SJCRH30 (cell line): ENCODE results near the gene TMEM39A. TPM values are rescaled to one million over a fixed set of nuclear protein-coding genes. Genes with fewer than 3 reads are reported as not detected.
A peak's percentile ranks its signal among the peaks of the same experiment; 100 is the strongest.

Source experiments
- DNase-seq, 2 experiments: peaks; one replicate each; pipeline ENCODE4 v3.0.0-alpha.2; 2015 to 2020
- H3K27ac ChIP-seq: fragments of 250-450 bp; sonication (Bioruptor Pico); 2 replicates; pipeline ENCODE4 v1.5.1; 2020; ENCODE audit warnings: mild to moderate bottlenecking, moderate library complexity
- H3K27me3 ChIP-seq: fragments of 250-450 bp; sonication (Bioruptor Pico); 2 replicates; pipeline ENCODE4 v1.5.1; 2020; ENCODE audit warnings: mild to moderate bottlenecking, moderate library complexity
- H3K36me3 ChIP-seq: fragments of 250-450 bp; sonication (Bioruptor Pico); 2 replicates; pipeline ENCODE4 v1.5.1; 2020; ENCODE audit warnings: mild to moderate bottlenecking, moderate library complexity
- H3K4me1 ChIP-seq: fragments of 250-450 bp; sonication (Bioruptor Pico); 2 replicates; pipeline ENCODE4 v1.5.1; 2020; ENCODE audit warnings: mild to moderate bottlenecking, moderate library complexity
- H3K4me3 ChIP-seq: fragments of 250-450 bp; sonication (Bioruptor Pico); 2 replicates; pipeline ENCODE4 v1.5.1; 2020; ENCODE audit warnings: mild to moderate bottlenecking, moderate library complexity
- H3K9me3 ChIP-seq: fragments of 250-450 bp; sonication (Bioruptor Pico); replicated peaks from 2 replicates; pipeline ENCODE4 v1.5.1; 2020; ENCODE audit warnings: mild to moderate bottlenecking, moderate library complexity
- total RNA-seq: library from RNA; depleted of rRNA; stranded (reverse); fragments of >200 nt; shearing (Covaris generic); gene quantifications from 2 replicates; pipeline ENCODE4 v1.2.3, GENCODE V29; 2014

The TMEM39A gene
- total RNA-seq, 1 experiment from 2014 or later, result 38.7 TPM

DNA sequence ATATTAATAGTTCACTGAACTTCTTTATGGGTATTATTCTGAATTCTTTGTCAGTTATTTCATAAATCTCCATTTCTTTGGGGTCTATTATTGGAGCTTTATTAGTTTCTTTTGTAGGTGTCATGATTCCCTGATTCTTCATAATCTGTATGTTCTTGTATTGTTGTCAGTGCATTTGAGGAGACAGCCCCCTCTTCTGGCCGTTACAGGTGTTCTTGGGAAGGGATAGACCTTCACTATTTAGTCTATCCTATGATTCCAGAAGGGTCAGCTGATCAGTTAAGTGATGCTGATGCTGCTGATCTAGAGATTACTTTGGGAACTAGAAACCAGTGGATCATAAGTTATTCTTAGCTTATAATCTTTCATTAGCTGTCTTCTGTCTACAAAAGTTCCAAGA, 34.9 kb downstream of the TMEM39A start:
- H3K27me3 ChIP-seq, result no peaks in the 10 kb centered on the region
- H3K9me3 ChIP-seq, result peaks cover 22% of the 10 kb centered on the region
- no peak overlapping the region for H3K4me3 ChIP-seq
- no peak overlapping the region for H3K27ac ChIP-seq
- no peaks in the 10 kb centered on the region for H3K4me1 ChIP-seq
- H3K36me3 ChIP-seq, result peaks cover 55% of the 10 kb centered on the region
- peak; percentile 25 to 39 for DNase-seq

DNA sequence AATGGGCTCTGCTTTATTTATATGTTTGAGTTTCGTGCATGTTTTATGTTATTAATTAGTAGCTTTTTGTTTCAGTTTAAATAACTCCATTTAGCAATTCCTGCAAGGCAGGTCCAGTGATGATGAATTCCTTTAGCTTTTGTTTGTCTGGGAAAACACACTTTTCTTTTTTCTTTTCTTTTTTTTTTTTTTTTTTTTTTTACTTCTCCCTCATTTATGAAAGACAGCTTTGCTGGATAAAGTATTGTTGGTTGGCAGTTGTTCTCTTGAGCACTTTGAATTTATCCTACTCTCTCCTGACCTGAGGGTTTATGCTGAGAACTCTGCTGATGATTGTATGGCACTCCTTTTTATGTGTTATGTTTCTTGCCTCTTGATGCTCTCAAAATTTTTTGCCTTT, 35.7 kb downstream of the TMEM39A start:
- Histone ChIP-seq H3K36me3 (peaks cover 47% of the 10 kb centered on the region), H3K9me3 (peaks cover 22% of the 10 kb centered on the region), H3K27ac (no peak overlapping the region), H3K27me3 (no peaks in the 10 kb centered on the region), H3K4me1 (no peaks in the 10 kb centered on the region), H3K4me3 (no peak overlapping the region)
- peak in 1 of 2 experiments; percentile 31 for DNase-seq

DNA sequence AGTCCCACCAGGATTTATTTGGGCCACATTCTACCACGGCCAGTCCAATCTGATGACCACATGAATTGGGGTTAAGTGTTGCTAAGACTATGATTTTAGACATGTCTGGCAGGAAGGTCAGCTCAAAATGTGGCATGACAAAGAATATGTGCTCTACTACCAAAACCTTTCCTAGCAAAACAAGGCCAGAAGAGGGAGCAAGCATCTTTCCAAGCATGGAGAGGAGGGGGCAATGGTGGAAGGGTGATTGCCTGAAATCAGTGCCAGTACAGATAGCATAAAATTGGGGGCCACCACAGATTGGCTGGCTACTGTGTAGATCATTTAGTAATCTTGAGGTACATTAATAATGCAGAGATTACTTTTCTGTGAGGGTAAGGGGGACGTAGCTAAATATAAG, 43.2 kb downstream of the TMEM39A start:
- Histone ChIP-seq H3K27me3 (no peaks in the 10 kb centered on the region), H3K4me3 (no peak overlapping the region), H3K9me3 (no peaks in the 10 kb centered on the region), H3K36me3 (no peaks in the 10 kb centered on the region), H3K27ac (no peak overlapping the region), H3K4me1 (no peaks in the 10 kb centered on the region)
- peak in 1 of 2 experiments; percentile 47 for DNase-seq

DNA sequence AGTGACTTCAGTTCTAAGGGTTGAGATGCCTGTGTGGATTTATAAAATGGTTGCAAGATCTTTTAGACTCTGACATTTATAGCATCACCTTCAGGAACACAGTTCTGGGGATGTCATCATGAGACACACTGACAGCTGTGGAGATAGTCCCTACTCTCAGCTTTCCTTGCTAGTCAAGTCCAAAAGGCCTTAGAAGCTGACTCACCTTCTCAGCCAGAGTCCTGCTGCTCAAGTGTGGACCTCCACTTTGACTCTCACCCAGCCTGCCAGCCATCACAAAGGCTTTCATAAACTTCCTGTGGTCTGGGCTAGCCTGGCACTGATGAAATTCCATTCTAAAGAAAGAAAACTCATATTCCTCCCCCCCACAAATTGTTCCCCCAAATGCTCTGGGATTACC, 44.8 kb downstream of the TMEM39A start:
- peak; percentile 16 to 26 for DNase-seq
- Histone ChIP-seq H3K27ac (no peak overlapping the region), H3K4me1 (no peaks in the 10 kb centered on the region)

DNA sequence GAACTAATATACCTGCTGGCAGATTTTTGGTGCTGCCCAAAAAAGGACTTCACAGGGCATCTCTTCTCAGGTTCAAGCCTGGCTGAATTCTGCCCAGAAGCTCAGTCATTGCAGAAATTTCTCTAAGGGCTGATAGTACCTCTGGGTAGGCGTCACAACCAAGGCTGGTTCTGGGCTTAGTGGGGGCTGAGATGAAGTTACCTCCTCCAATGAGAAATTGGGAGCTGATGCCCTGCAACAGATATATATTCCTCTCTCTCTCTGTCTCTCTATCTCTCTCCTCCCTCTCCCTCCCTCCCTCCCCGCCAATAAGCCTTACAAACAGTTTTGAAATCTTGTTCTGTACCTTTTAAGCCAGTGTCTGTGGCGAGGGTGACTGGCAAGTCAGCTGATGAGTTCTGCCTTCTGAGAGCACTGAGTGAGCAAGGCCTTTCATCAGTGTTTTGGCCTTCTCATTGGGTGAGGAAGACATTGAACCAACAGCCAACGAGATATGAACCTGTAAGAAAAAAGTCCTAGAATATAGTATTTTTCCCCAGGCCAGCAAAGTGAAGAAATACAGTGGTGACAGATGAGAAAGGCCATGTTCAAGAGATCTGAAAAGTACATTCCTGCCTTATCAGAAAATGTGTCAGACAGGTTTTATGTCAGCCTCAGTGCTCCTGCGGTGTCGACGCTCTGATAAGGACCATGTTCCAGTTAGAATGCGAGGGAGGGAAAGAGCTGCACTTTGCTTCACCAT, 45.5 kb downstream of the TMEM39A start:
- Histone ChIP-seq H3K4me1 (no peaks in the 10 kb centered on the region), H3K9me3 (no peaks in the 10 kb centered on the region), H3K36me3 (peaks cover 7% of the 10 kb centered on the region; the same call in 1 of the 2 replicates), H3K27ac (no peak overlapping the region), H3K27me3 (no peaks in the 10 kb centered on the region), H3K4me3 (no peak overlapping the region)
- no peak for DNase-seq

More for the DNA sequence above, 44.8 kb downstream of the TMEM39A start:
- H3K4me3 ChIP-seq, result no peak overlapping the region
- peaks cover 6% of the 10 kb centered on the region; the same call in 1 of the 2 replicates for H3K36me3 ChIP-seq
- H3K27me3 ChIP-seq, result no peaks in the 10 kb centered on the region
- no peaks in the 10 kb centered on the region for H3K9me3 ChIP-seq

DNA sequence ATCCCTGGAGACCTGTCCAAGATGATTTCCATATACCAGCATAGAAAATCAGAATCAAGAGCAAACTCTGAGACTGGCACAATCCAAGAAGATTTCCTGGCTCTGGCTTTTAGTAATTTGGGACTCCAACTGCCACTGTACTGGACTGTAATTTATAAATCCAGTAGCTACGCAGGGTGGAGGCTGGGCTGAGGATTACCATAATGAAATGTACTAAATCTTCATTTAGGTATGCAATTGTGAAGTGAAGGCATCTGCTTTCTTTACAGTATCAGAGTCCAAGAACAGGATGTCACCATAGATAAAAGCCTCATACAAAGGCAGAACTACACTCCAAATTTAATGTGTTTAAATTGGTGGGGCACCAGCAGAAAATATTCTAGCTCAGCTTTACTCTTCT, 46.5 kb downstream of the TMEM39A start:
- Histone ChIP-seq H3K4me1 (no peaks in the 10 kb centered on the region), H3K9me3 (no peaks in the 10 kb centered on the region), H3K27ac (no peak overlapping the region), H3K27me3 (no peaks in the 10 kb centered on the region), H3K36me3 (peaks cover 7% of the 10 kb centered on the region; the same call in 1 of the 2 replicates), H3K4me3 (no peak overlapping the region)
- DNase-seq, result no peak

DNA sequence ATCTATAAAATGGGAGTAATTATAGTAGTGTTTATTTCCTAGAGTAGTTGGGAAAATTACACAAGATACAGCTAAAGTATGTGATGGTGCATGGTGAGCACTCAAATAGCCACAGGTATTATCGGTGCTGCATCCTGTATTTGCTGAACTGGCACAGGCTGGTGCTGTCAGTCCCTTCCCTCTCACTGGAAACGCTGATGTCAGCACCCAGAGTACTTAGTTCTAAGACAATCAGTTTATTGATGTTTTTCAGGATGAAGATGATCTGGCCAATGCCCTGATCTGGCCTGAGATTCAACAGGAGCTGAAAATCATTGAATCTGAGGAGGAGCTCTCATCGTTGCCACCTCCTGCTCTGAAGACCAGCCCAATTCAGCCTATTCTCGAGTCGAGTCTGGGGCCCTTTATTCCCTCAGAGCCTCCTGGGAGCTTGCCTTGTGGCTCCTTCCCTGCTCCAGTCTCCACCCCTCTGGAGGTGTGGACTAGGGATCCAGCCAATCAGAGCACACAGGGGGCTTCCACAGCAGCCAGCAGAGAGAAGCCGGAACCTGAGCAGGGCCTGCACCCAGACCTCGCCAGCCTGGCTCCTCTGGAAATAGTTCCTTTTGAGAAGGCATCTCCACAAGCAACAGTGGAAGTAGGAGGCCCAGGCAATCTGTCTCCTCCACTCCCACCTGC, 49.7 kb downstream of the TMEM39A start:
- peaks cover 12% of the 10 kb centered on the region; the same call in 1 of the 2 replicates for H3K36me3 ChIP-seq
- DNase-seq, result no peak
- no peak overlapping the region for H3K27ac ChIP-seq

DNA sequence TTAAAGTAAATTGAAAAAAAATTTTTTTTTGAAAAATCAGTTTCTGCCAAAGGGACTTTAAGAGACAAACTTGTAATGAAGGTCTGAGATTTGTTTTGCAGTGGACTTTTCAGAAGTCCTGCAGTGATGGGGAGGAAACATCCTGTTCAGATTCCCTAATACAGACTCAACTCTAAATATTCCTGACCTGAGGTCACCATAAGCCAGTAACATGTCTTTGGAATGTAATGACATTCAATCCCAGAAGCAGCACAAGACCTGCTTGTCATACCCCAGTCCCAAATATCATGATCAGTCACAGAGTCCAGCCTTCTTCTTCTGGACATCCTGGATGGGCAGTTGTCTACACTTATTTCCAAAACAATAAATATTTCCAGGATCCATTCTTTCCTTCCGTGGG, 53.6 kb downstream of the TMEM39A start:
- Histone ChIP-seq H3K27me3 (no peaks in the 10 kb centered on the region), H3K4me1 (no peaks in the 10 kb centered on the region), H3K4me3 (no peak overlapping the region), H3K9me3 (no peaks in the 10 kb centered on the region), H3K27ac (no peak overlapping the region), H3K36me3 (peaks cover 14% of the 10 kb centered on the region; the same call in 1 of the 2 replicates)
- no peak for DNase-seq

More for the DNA sequence above, 49.7 kb downstream of the TMEM39A start:
- no peaks in the 10 kb centered on the region for H3K9me3 ChIP-seq
- H3K4me3 ChIP-seq, result no peak overlapping the region
- H3K27me3 ChIP-seq, result no peaks in the 10 kb centered on the region
- no peaks in the 10 kb centered on the region for H3K4me1 ChIP-seq

DNA sequence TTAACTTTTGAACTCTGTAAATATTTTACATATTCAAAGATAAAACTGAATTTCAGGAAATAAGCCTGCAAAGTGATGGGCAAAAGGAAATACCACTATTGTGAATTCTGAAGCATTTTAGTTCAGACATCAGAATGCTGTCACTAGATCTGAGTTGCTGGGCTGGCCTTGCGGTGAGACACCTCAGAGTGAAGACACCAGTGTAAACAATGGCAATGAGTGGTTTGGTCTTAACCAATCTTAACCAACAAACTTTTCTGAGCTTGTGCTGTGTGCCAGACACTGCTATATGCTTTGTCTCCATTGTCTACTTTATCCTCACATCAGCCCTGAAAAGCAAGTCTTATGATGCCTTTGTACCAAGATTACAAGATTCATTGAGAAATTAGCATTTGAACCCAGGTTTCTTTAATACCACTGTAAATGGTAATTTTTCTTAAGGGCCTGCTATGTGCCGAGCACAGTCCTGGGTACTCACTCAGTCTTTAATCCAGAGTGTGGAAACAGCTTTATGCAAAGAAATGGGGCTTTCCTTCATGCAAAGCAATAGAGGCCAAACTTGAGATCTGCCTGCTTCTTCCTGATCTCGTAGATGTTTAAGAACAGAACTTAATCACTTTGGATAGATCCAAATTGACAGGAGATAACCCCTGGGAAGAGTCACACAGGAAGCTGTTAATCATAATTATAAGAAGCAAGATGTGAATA, 55.0 kb downstream of the TMEM39A start:
- H3K27ac ChIP-seq, result no peak overlapping the region
- no peaks in the 10 kb centered on the region for H3K27me3 ChIP-seq
- DNase-seq, result no peak
- no peaks in the 10 kb centered on the region for H3K9me3 ChIP-seq
- no peak overlapping the region for H3K4me3 ChIP-seq
- peaks cover 7% of the 10 kb centered on the region; the same call in 1 of the 2 replicates for H3K36me3 ChIP-seq
- H3K4me1 ChIP-seq, result no peaks in the 10 kb centered on the region

DNA sequence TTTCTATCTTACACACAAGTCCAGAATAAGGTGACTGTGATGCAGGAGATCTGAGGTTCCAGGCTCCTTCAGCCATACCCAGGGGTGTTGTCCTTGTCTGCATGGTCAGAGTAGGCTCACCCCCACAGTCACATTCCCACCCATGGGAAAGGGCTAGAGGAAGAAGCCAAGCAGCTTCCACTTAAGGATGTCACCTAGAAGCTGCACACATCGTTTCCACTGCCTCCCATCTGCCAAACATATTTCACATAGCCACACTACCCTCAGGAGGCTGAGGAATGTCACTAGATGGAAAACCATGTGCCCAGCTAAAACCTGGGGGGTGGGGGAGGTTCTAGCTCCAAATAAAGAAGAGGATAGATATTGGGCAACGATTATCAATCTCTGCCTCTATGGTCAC, 58.1 kb downstream of the TMEM39A start:
- H3K9me3 ChIP-seq, result no peaks in the 10 kb centered on the region
- no peak for DNase-seq
- no peaks in the 10 kb centered on the region for H3K27me3 ChIP-seq
- H3K36me3 ChIP-seq, result peaks cover 18% of the 10 kb centered on the region
- no peaks in the 10 kb centered on the region for H3K4me1 ChIP-seq
- no peak overlapping the region for H3K4me3 ChIP-seq
- no peak overlapping the region for H3K27ac ChIP-seq

DNA sequence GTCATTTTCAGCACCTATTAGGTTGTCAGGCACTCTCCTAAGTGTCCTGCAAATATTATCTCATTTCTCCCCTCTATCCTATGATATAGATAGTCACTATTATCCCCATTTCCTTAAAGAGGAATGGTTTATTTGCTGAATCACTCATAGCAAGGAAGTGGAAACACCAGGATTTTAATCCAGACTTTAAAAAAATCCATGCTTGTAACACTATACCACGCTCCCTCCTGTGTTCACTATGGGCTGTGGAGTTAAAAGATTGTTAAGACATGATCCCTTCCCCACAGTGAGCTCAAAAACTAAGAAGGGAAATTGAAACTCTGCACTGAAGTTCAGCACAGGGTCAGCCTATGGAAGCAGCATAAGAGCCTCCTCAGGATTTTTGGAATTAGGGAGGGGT, 60.2 kb downstream of the TMEM39A start:
- no peaks in the 10 kb centered on the region for H3K4me1 ChIP-seq
- no peaks in the 10 kb centered on the region for H3K27me3 ChIP-seq
- H3K27ac ChIP-seq, result no peak overlapping the region
- H3K4me3 ChIP-seq, result no peak overlapping the region
- peak in 1 of 2 experiments; percentile 42 for DNase-seq
- no peaks in the 10 kb centered on the region for H3K9me3 ChIP-seq
- H3K36me3 ChIP-seq, result peaks cover 24% of the 10 kb centered on the region

DNA sequence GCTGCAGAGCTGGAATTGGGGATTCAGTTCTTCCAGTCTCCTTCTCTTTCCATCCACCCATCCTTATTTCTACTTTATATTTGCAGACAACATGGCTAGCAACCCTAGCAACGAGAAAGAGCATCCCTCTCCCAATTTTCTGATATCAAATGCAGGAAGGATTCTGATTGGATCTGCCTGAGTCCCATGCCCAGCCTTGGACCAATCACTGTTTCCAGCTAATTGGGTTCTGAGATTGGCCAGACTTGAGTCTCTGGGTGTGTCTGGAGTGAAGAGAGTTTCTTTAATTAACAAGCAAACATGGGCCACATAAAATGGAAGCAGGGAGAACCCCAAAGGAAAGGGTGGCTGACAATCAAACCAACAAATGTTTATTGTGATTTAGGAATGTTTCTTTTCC, 60.6 kb downstream of the TMEM39A start:
- Histone ChIP-seq H3K27ac (no peak overlapping the region), H3K4me3 (no peak overlapping the region), H3K9me3 (no peaks in the 10 kb centered on the region; the same call in 1 of the 2 replicates), H3K36me3 (peaks cover 24% of the 10 kb centered on the region), H3K4me1 (no peaks in the 10 kb centered on the region), H3K27me3 (no peaks in the 10 kb centered on the region)
- no peak for DNase-seq

DNA sequence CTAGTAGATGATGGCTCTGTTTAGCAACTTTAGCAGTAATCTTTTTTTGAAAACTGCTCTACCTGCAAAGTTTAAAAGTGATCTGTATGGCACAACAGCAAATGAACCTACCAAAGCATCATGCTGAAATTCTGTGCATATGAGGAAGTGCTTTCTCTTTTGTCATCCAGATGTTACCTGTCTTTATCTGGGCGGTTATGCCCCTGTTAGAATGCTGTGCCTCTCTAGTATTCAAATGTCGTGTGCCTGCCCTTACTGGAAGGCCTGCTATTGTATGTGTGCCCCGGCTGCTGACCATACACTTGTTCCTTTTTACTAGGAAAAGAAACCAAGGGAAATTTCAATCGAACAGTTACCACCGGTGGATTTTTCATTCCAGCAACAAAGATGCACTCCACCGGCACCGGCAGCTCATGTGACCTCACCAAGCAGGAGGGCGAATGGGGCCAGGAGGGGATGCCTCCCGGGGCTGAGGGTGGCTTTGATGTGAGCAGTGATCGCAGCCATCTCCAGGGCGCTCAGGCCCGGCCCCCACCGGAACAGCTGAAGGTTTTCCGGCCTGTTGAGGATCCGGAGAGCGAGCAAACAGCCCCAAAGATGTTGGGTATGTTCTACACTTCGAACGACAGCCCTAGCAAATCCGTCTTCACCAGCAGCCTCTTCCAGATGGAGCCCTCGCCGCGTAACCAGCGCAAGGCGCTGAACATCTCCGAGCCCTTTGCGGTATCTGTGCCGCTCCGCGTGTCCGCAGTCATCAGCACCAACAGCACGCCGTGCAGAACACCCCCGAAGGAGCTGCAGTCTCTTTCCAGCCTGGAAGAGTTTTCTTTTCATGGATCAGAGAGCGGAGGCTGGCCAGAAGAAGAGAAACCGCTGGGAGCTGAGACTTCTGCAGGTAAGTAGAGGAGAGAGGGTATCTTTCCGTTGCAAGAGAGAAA, 61.6 kb downstream of the TMEM39A start:
- Histone ChIP-seq H3K27ac (no peak overlapping the region), H3K4me1 (no peaks in the 10 kb centered on the region), H3K9me3 (no peaks in the 10 kb centered on the region; the same call in 1 of the 2 replicates), H3K36me3 (peaks cover 24% of the 10 kb centered on the region), H3K27me3 (no peaks in the 10 kb centered on the region), H3K4me3 (no peak overlapping the region)
- DNase-seq, result no peak

DNA sequence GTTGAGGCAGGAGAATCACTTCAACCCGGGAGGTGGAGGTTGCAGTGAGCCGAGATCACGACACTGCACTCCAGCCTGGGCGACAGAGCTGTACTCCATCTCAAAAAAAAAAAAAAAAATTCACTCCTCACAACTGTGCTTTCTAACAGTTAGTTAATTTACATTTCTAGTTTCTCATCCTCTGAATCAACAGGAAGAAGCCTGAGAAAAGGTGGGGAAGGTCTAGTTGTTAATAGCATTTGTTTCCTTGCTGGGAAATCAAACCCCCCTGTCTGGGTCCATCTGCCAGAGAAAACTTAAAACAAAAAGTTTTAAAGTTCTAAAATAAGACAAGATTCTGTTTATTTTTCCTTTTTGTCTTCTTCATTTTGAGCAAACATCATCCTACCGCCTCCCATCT, 62.3 kb downstream of the TMEM39A start:
- no peaks in the 10 kb centered on the region for H3K4me1 ChIP-seq
- peaks cover 24% of the 10 kb centered on the region for H3K36me3 ChIP-seq
- no peak overlapping the region for H3K27ac ChIP-seq
- H3K9me3 ChIP-seq, result no peaks in the 10 kb centered on the region; the same call in 1 of the 2 replicates
- H3K27me3 ChIP-seq, result no peaks in the 10 kb centered on the region
- DNase-seq, result no peak
- H3K4me3 ChIP-seq, result no peak overlapping the region
